ENCODE measurements around the gene SHC4.

The SHC4 gene

DNA sequence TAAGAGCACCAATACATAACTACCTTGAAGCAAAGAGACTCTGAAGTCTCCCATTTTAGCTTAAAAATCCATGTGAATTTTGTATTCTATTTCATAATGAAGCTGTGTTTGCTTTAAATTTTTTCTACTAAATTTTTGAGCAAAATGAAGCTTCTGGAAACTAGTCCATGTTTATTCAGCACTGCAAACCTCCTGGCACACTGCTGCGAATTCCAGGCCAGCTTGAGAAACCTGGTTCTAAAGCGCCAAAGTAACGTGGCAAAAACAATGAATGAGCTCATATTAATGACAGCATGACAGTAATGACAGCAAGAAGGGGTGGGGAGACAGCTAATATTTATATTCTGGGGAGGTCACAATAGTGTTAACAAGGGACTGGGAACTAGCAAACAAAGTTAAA lies 178.5 kb downstream of the SHC4 start:
- DNase-seq, result no peak

DNA sequence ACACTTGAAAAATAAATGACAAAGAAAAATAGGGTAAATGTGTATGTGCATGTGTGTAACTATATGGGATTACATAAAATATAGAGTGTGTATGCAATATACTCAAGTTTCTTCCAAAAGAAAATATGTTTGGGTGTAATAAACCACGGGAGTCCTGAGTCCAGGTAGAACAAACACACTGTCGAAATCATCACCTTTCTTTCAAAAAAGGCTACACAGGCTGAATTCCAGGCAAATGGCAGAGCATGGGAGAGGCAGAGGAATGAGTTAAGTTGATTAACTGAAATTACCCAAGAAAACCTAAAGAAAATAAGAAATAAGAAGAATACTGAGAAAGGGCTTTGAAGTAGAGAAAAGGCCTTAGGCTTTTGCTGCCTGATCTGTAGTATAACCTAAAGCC lies 179.0 kb downstream of the SHC4 start:
- DNase-seq, result no peak

DNA sequence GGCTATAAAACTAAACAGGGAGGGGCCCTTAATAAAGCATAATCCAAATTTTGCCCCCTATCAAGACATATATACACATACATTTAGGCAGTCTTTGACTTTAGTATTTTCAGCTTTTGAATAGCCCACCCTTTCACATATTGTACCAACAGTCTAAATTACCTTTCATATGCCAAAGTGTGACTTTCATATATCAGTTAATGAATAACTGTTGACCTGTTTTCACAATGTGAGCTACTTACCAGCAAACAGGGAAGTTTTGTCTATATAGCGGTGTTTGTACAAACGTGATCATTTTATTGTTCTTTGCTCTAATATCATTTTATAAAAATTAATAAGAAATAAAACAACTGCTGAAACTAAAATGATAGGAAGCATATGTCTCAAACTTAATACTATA lies 180.8 kb downstream of the SHC4 start:
- no peak for DNase-seq

DNA sequence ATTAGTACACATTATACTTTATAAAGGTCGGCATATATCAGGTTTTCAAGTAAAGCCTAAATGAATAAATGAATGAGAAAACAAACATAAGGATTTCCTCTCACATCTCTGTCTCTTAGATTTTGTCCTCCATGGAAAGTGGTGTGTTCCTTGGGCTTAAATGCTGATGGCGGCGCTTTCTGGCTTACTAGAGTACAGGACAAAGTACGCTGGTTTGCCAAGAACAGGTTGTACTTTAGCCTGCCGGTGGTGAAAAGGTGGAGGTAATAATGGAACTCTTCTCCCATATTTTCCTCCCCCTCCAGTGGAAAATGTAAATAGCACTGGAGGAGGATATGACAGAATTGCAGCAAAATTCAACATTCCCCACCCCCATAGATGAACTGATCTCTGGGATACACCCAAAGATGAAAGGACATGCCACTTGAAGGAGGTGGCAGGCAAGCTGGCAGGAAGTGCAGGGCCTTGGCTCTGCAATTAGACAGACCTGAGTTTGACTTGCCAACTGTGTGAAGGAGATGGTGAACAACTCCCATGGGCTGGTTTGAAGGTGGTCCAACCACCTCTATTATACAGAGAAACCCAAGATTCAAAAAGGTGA lies 182.1 kb downstream of the SHC4 start:
- no peak for DNase-seq

DNA sequence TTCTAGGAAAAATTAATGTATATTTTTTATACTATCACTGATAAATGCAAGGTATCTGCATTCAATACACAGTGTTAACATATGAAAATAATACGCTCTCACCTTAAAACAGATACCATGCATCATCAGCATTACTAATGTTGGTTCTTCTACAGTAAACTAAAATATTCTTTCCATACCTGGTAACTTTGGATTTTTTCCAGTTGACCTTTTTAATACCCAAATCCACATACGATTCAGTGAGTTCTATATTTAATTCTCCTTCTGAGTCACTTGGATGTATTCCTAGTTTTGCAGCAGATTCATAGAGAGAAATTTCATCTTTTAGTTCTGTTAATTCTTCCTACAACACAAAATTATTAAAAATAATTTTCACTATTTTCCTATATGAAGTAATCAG lies 182.7 kb downstream of the SHC4 start:
- no peak for DNase-seq

DNA sequence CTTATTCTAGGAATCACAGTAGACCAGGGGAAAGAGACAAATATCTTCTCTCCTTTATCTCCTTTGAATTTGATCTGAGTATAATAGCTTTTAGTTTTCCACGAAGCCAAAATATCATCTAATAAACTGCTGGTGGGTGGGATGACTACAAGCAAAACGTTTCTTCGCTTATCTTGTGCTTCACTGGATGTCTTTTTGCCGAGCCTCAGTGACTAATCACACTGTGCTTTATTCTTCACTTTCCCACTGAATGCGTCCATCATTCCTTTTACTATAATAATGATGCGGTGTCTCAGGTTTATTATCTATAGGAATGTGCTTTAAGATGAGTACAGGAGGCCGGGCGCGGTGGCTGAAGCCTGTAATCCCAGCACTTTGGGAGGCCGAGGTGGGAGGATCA lies 185.4 kb downstream of the SHC4 start:
- no peak for DNase-seq

DNA sequence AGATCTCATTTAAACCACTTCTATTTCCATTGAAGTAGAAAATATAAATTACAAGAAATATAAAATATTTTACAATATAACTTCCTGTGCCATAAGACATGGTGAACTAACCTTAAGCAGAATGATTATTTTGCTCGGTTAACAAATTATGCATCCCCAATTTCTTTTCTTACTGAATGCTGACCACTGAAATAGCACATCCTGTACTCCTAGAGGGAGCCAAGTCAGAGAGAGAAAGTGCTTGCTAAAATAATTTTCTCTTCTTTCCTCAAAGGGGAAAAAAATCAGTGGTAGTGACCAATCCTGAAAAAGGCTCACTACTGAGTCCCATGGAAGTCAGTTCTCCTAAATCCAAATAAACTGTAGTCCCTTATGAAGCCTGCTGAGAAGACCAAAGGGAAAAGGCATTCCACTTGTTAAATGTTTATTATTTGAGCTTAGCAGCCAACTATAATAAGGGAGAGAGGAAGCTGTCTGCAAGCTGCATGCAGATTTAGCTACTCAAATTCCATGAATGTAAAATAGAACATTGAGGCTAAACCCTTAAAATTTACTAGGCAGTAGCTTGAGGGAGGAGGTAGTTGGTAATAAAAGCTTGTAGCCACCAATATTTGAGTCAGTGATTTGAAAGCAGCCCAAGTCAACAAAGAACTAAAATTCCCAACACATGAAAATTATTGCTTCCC lies 185.9 kb downstream of the SHC4 start:
- no peak for DNase-seq

DNA sequence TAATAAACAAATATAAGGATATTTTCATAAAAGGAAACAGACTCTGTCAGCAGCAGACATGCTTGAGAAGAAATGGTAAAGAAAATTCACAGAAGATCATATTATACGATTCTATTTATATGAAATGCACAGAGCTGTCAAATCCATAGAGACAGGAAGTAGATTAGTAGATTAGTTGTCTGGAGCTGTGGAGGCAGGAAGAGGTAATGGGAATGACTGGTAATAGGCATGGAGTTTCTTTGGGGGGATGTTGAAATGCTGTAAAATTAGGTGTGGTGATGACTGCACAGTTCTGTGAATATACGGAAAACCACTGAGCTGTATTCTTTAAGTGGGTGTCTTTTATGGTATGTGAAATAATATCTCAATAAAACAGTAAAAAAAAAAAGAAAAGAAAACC lies 188.2 kb downstream of the SHC4 start:
- no peak for DNase-seq

GRCh38 chr15:48774484-48774883 lies 189.2 kb downstream of the SHC4 start:
- DNase-seq, result peak; percentile 35
